HG03159 (cell line): ENCODE data around the gene DTNB.

Experiments
- ATAC-seq: cut with Tn5 transposase; IDR thresholded peaks from one replicate; pipeline ENCODE4 v1.9.1; 2021; ENCODE audit warnings: mild to moderate bottlenecking, moderate library complexity; ENCODE audit not compliant: unreplicated experiment

The DTNB gene

GRCh38 chr2:25332571-25332970 lies 340.8 kb downstream of the DTNB start:
- no peak for ATAC-seq

GRCh38 chr2:25331686-25332365 lies 341.6 kb downstream of the DTNB start:
- no peak for ATAC-seq

DNA sequence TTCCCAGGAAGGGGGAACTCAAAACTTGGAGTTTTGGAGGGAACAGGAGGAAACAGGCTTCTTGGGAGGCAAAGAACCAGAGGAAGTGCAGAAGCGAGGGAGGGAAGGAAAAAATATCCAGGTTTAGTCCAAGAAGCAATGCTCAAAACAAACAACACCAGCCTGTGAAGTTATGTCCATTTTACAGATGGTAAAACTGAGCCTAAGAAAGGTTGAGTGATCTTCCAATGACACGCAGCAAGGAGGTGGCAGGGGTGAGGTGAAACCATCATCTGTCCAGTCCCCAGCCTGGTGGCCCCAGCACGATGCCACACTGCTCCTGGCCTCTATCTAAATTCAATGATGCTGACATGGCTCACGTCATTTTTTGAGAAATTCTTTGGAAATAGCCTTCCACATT lies 342.4 kb downstream of the DTNB start:
- ATAC-seq = no peak

DNA sequence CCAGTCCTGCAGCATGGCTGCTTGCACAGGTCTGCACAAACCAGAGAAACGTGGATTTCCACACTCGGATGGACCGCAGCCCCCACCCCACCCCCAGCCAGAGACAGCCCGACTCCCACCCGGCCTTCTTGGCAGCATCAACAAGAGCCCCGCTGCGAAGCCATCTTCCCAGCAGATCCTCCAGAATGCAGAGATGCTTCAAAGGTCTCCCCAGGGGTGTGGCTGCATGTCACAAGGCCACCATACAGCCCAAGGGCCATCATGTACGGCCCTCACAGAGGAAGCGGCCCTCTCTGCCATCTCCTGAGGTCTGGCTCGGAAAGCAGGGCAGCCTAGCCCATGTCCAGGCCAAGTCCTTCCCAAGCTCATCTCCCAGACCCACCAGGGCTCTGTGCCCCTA lies 343.1 kb downstream of the DTNB start:
- ATAC-seq = no peak

DNA sequence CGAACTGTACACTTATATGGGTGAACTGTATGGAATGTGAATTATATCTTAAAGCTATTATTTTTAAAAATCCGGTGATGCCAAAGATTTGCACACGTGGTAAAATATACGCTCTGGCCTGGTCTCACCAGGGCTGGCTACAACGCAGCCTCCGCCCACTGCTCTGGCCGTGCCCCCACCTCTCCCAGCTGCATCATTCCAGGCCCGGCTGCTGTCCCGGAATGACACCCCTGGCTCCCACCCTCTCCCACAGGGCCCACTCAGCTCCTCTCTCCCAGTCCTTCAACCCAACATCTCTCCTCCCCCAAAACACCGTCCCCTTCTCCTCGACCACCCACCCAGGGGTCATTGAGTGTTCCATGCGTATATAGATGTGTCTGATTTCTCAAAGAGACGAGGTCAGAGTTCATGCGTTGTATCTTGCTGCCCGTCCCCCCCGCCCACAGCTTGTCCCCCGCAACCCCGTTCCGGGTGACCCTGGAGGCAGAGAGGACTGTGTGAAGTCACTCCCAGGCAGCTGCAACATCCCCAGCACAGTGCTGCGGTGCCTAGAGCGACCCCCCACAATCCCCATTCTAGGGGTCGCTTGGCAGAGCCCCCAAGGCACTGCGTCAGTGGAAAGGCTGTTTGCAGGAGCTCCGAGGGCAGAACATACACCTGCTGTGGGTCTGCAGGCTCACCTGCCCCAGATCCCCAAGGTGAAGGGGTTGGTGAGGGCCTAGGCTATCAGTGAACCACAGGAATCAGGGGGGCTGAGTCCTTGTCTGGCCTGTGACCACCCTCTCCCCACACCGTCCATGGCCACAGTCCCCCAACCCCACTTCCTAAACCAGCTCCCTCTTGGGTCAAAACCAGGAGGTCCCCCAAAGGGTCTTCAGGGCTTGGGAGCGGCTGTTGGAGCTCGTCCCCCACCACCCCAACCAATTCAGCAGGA lies 345.0 kb downstream of the DTNB start:
- ATAC-seq = no peak
